HepG2 (cell line): Measurements from ENCODE around the gene HEPACAM. TPM values are rescaled to one million over a fixed set of nuclear protein-coding genes. Genes with fewer than 3 reads are reported as not detected.
A peak's percentile ranks its signal among the peaks of the same experiment; 100 is the strongest.

ENCODE experiments used
- CTCF ChIP-seq: sonication (generic); formaldehyde crosslinking; IDR thresholded peaks from 2 replicates; pipeline ENCODE4 v1.5.0; 2020; ENCODE audit warnings: mild to moderate bottlenecking, missing genetic modification reagents, moderate library complexity
- FOXK1 ChIP-seq: sonication (generic); formaldehyde crosslinking; IDR thresholded peaks from 2 replicates; pipeline ENCODE4 v1.4.0; 2020; ENCODE audit warnings: low read depth, missing genetic modification reagents, borderline replicate concordance
- GMEB2 ChIP-seq: IDR thresholded peaks from 2 replicates; pipeline ENCODE4 v1.6.1; 2016; ENCODE audit warnings: missing biosample characterization, missing genetic modification reagents, low read depth
- HDAC1 ChIP-seq: sonication (generic); formaldehyde crosslinking; IDR thresholded peaks from 2 replicates; pipeline ENCODE4 v1.5.1; 2020; ENCODE audit warnings: mild to moderate bottlenecking, missing genetic modification reagents
- LBX2 ChIP-seq: sonication (generic); formaldehyde crosslinking; IDR thresholded peaks from 2 replicates; pipeline ENCODE4 v1.5.0; 2020; ENCODE audit warnings: missing genetic modification reagents, mild to moderate bottlenecking, borderline replicate concordance
- MBNL3 ChIP-seq: fragments of 250-450 bp; sonication (Bioruptor Pico); conservative IDR thresholded peaks from 2 replicates; pipeline ENCODE4 v1.8.0; 2022; ENCODE audit warnings: mild to moderate bottlenecking, inconsistent platforms
- MXI1 ChIP-seq: IDR thresholded peaks from 3 replicates; pipeline ENCODE4 v1.6.1; 2012; ENCODE audit warnings: low read depth, low read length, inconsistent platforms, borderline replicate concordance
- PLSCR1 ChIP-seq: sonication (generic); formaldehyde crosslinking; IDR thresholded peaks from 2 replicates; pipeline ENCODE4 v1.5.0; 2020; ENCODE audit warnings: missing genetic modification reagents, mild to moderate bottlenecking, borderline replicate concordance
- PRMT3 ChIP-seq: sonication (generic); formaldehyde crosslinking; IDR thresholded peaks from 2 replicates; pipeline ENCODE4 v1.8.1; 2022; ENCODE audit warnings: low read depth, mild to moderate bottlenecking, moderate library complexity, missing genetic modification reagents, borderline replicate concordance
- TFDP1 ChIP-seq: IDR thresholded peaks from 2 replicates; pipeline ENCODE4 v1.6.1; 2016; ENCODE audit warnings: missing compliant biosample characterization, missing genetic modification reagents, borderline replicate concordance
- ZNF224 ChIP-seq: sonication (generic); formaldehyde crosslinking; IDR thresholded peaks from 2 replicates; pipeline ENCODE4 v1.5.0; 2020; ENCODE audit warnings: mild to moderate bottlenecking, missing genetic modification reagents
- ZNF260 ChIP-seq: sonication (generic); formaldehyde crosslinking; IDR thresholded peaks from 2 replicates; pipeline ENCODE4 v1.4.0; 2020; ENCODE audit warnings: missing genetic modification reagents, low read depth, mild to moderate bottlenecking, borderline replicate concordance
- ZNF567 ChIP-seq: sonication (generic); formaldehyde crosslinking; IDR thresholded peaks from 2 replicates; pipeline ENCODE4 v1.8.1; 2023; ENCODE audit warnings: mild to moderate bottlenecking, missing genetic modification reagents, borderline replicate concordance
- ZNF660 ChIP-seq: sonication (generic); formaldehyde crosslinking; IDR thresholded peaks from 2 replicates; pipeline ENCODE4 v1.5.1; 2020; ENCODE audit warnings: mild to moderate bottlenecking, low read depth, missing genetic modification reagents, borderline replicate concordance
- ZNF687 ChIP-seq: sonication (generic); formaldehyde crosslinking; IDR thresholded peaks from 2 replicates; pipeline ENCODE4 v1.5.1; 2020; ENCODE audit warnings: mild to moderate bottlenecking, missing genetic modification reagents, moderate library complexity
- polyA plus RNA-seq, 8 experiments: library from polyadenylated mRNA; depleted of rRNA in 3 of 8; stranded (reverse) in 7 of 8; unstranded in 1 of 8; fragments of >200 nt; fragmentation: Illumina TruSeq in 4 of 8; extraction: Trizol in 4 of 8; gene quantifications; 2 replicates each; pipeline versions ENCODE4 v1.2.1 to v1.2.3, GENCODE V29; 2011 to 2016; ENCODE audit warnings: low read depth in 4 of 8, missing spikeins in 1 of 8, mixed read lengths in 1 of 8; ENCODE audit not compliant: insufficient read depth in 1 of 8
- total RNA-seq, 5 experiments: library from RNA; depleted of rRNA; stranded (reverse); fragments of >200 nt; fragmentation: Illumina TruSeq; extraction: Trizol; gene quantifications; 2 replicates each; pipeline ENCODE4 v1.2.3, GENCODE V29; 2016; ENCODE audit warnings: low read depth in 1 of 5

The HEPACAM gene
- total and polyA plus RNA-seq, 2 of the 13 experiments (the other 11 are each of a cell fraction or from before 2014, with no cell fraction given): 66.9 to 121 TPM

- TF ChIP-seq ZNF687 (CRISPR knock-in tag): peak; percentile 94
- TF ChIP-seq PLSCR1: no peak
- peak; percentile 49; the same call in 1 of the 2 replicates for TF ChIP-seq GMEB2 (CRISPR knock-in tag)
- TF ChIP-seq ZNF260 (CRISPR knock-in tag): no peak
- TF ChIP-seq ZNF567 (CRISPR knock-in tag): no peak
- TF ChIP-seq CTCF: peak; percentile 49
- no peak for TF ChIP-seq PRMT3
- no peak for TF ChIP-seq ZNF660 (CRISPR knock-in tag)
- no peak for TF ChIP-seq MBNL3
- TF ChIP-seq HDAC1: peak; percentile 92
- TF ChIP-seq ZNF224: peak; percentile 46; the same call in 1 of the 2 replicates
- TF ChIP-seq FOXK1 (CRISPR knock-in tag): no peak
- 0 out of 2 replicates have a peak, but pooled peaks have one; percentile 30 for TF ChIP-seq LBX2 (CRISPR knock-in tag)
- peak; percentile 92; the same call in 1 of the 3 replicates for TF ChIP-seq MXI1
- TF ChIP-seq TFDP1 (CRISPR knock-in tag): peak; percentile 95
Measured at GRCh38 chr11:124953753-124954589, 18.1 kb upstream of the HEPACAM start, which contains the start of gene CCDC15 (continued).
